D721Med (cell line): ENCODE data around the gene NKX6-2.

ENCODE experiments used
- DNase-seq: peaks from one replicate; pipeline ENCODE4 v3.0.0; 2011; ENCODE audit warnings: low spot score; ENCODE audit not compliant: insufficient read length
- FAIRE-seq: peaks from 2 replicates; lab custom pipeline; 2011; peaks lifted over from hg19 to GRCh38; lab: Jason Lieb, UNC
- CTCF ChIP-seq: IDR thresholded peaks from 2 replicates; pipeline ENCODE4 v1.5.1; 2012; ENCODE audit warnings: mild to moderate bottlenecking, control low read depth; ENCODE audit not compliant: insufficient read depth; ENCODE audit errors: missing control alignments

The NKX6-2 gene

GRCh38 chr10:132742837-132743194, 43.1 kb downstream of the NKX6-2 start:
- FAIRE-seq: no peak
- DNase-seq: no peak
- TF ChIP-seq CTCF: no peak

- TF ChIP-seq CTCF: no peak
- DNase-seq (no peak), FAIRE-seq (no peak)
Measured at GRCh38 chr10:132742167-132742836, 43.6 kb downstream of the NKX6-2 start.

- no peak for TF ChIP-seq CTCF
- DNase-seq (no peak), FAIRE-seq (no peak)
Measured at GRCh38 chr10:132740588-132740987, 45.4 kb downstream of the NKX6-2 start.

GRCh38 chr10:132739225-132739613, 46.7 kb downstream of the NKX6-2 start:
- TF ChIP-seq CTCF: no peak
- FAIRE-seq (no peak), DNase-seq (no peak)

GRCh38 chr10:132738454-132739224, 47.3 kb downstream of the NKX6-2 start:
- TF ChIP-seq CTCF: no peak
- DNase-seq (no peak), FAIRE-seq (no peak)

- FAIRE-seq (no peak), DNase-seq (no peak)
- no peak for TF ChIP-seq CTCF
Measured at GRCh38 chr10:132737390-132738048, 48.4 kb downstream of the NKX6-2 start.
